ENCODE data around the gene ANXA5.

DNA sequence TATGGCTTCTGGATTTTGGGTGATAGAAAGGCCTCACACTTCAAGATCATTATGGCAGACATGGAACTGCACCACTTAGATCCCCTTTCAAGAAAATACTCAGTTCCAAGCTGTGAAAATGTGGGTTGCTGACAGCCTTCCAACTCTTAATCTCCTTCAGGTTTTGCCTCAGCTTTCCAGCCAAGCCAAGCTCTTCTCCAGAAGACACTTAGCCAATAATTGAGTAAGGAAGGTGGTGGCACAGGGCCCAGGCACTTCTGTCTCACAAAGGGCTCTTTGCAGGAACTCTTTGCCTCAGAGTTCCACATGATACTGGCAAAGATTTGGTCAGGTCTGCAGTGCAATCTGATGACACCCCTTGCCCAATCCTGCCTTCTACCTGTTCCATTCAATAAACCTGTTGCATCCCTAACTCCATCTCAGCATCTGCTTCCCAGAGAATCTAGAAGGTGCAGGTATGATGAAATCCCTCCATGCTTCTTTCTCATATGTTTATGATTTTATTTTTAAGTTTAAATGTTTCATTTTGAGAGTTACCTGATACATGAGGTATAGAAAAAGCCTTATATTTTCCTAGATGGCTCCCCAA lies 30.6 kb downstream of the ANXA5 start:
- no peak for TF ChIP-seq POLR2A (IDR thresholded peaks at IDR 0.05)
- TF ChIP-seq, protein P1, sequence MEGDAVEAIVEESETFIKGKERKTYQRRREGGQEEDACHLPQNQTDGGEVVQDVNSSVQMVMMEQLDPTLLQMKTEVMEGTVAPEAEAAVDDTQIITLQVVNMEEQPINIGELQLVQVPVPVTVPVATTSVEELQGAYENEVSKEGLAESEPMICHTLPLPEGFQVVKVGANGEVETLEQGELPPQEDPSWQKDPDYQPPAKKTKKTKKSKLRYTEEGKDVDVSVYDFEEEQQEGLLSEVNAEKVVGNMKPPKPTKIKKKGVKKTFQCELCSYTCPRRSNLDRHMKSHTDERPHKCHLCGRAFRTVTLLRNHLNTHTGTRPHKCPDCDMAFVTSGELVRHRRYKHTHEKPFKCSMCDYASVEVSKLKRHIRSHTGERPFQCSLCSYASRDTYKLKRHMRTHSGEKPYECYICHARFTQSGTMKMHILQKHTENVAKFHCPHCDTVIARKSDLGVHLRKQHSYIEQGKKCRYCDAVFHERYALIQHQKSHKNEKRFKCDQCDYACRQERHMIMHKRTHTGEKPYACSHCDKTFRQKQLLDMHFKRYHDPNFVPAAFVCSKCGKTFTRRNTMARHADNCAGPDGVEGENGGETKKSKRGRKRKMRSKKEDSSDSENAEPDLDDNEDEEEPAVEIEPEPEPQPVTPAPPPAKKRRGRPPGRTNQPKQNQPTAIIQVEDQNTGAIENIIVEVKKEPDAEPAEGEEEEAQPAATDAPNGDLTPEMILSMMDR (IDR thresholded peaks at IDR 0.05), result no peak
